AG04450 (cell line): Measurements from ENCODE around the gene HEMK1. TPM values are rescaled to one million over a fixed set of nuclear protein-coding genes. Genes with fewer than 3 reads are reported as not detected.

Experiments used
- CTCF ChIA-PET: fragments of 300-600, 350-600 bp; formaldehyde crosslinking; extraction: SDS; loops from one replicate; lab custom pipeline; 2022; ENCODE audit warnings: antibody characterized with exemption, inconsistent platforms; lab: Charles Lee
- POLR2A ChIA-PET: fragments of 350-600 bp; formaldehyde crosslinking; extraction: SDS; loops from one replicate; lab custom pipeline; 2021; ENCODE audit warnings: antibody characterized with exemption, inconsistent platforms; lab: Yijun Ruan, JAX
- DNase-seq: peaks from one replicate; pipeline ENCODE4 v3.0.0-alpha.2; 2011; ENCODE audit warnings: low read depth, low spot score
- H3K27ac ChIP-seq: one replicate; pipeline ENCODE4 v1.5.1; 2012; ENCODE audit warnings: low read depth, low read length, control low read depth
- H3K27me3 ChIP-seq: one replicate; pipeline ENCODE4 v1.6.0; 2012; ENCODE audit warnings: low read length; ENCODE audit not compliant: control insufficient read depth, insufficient read depth
- H3K4me3 ChIP-seq: 2 replicates; pipeline ENCODE4 v1.5.1; 2011; ENCODE audit warnings: mild to moderate bottlenecking, low read depth, low read length, control low read depth
- H3K9me3 ChIP-seq: 2 replicates; pipeline ENCODE4 v1.5.1; 2012; ENCODE audit warnings: low read length; ENCODE audit not compliant: control insufficient read depth, insufficient read depth
- CTCF ChIP-seq: IDR thresholded peaks from 2 replicates; pipeline ENCODE4 v1.5.1; 2011; ENCODE audit warnings: low read depth, low read length, control low read depth, inconsistent platforms
- polyA plus RNA-seq: library from polyadenylated mRNA; depleted of rRNA; stranded (reverse); fragments of >200 nt; gene quantifications from 2 replicates; pipeline ENCODE4 v1.2.3, GENCODE V29; 2011

HEMK1 gene
- polyA plus RNA-seq, 1 experiment: 12.1 TPM

- no peak for TF ChIP-seq CTCF
- H3K9me3 ChIP-seq: no peaks in the 10 kb centered on the region
- DNase-seq: no peak
- H3K27ac ChIP-seq: no peak overlapping the region
- ChIA-PET POLR2A (no interaction called here), CTCF (interaction anchor here (1.0 to 1.7 kb wide), 2 partner anchors 15 to 22 kb away, joined by 3 to 7 read pairs; no protein-coding TSS in a partner anchor)
- H3K27me3 ChIP-seq: no peaks in the 10 kb centered on the region
- no peak overlapping the region for H3K4me3 ChIP-seq
Observed at GRCh38 chr3:50564321-50564720, 5.0 kb upstream of the HEMK1 start.

- no peak for DNase-seq
- Histone ChIP-seq H3K4me3 (peak overlapping the region; percentile 62), H3K27ac (no peak overlapping the region), H3K27me3 (no peaks in the 10 kb centered on the region), H3K9me3 (no peaks in the 10 kb centered on the region)
- TF ChIP-seq CTCF: no peak
- POLR2A ChIA-PET: interaction anchor here (0.5 to 1.6 kb wide), 6 partner anchors 8 to 933 kb away, joined by 3 to 5 read pairs (median 4); partner anchors contain the start of genes CISH and DCAF1
- CTCF ChIA-PET: interaction anchor here (0.6 to 14.4 kb wide), 4 partner anchors 17 to 49 kb away, joined by 4 to 436 read pairs (median 12); partner anchors contain the start of genes CISH and MAPKAPK3
Observed at GRCh38 chr3:50567011-50567385, 2.3 kb upstream of the HEMK1 start.

- DNase-seq: peak; percentile 69
- Histone ChIP-seq H3K4me3 (peak within 1 kb of the TSS; percentile 62), H3K27me3 (no peaks in the 10 kb centered on the region), H3K27ac (peak within 1 kb of the TSS; percentile 31), H3K9me3 (no peaks in the 10 kb centered on the region)
- no peak for TF ChIP-seq CTCF
- POLR2A ChIA-PET: interaction anchor here (0.5 to 1.6 kb wide), 6 partner anchors 9 to 932 kb away, joined by 3 to 5 read pairs (median 4); partner anchors contain the start of genes CISH and DCAF1
- CTCF ChIA-PET: interaction anchor here (0.6 to 14.4 kb wide), 5 partner anchors 10 to 49 kb away, joined by 3 to 436 read pairs (median 8); partner anchors contain the start of genes CISH and MAPKAPK3
Observed at GRCh38 chr3:50567386-50568167, 1.7 kb upstream of the HEMK1 start, which contains the start of gene C3orf18. Gene C3orf18 (minus strand): TSS chr3:50567747. CDS start chr3:50565699, 2,048 bp downstream.

GRCh38 chr3:50570508-50571279 lies 1.4 kb downstream of the HEMK1 start:
- Histone ChIP-seq H3K27ac (no peak overlapping the region), H3K9me3 (no peaks in the 10 kb centered on the region), H3K27me3 (no peaks in the 10 kb centered on the region), H3K4me3 (peak overlapping the region; percentile 99)
- no peak for TF ChIP-seq CTCF
- CTCF ChIA-PET: interaction anchor here (0.6 to 14.4 kb wide), 9 partner anchors 8 to 875 kb away, joined by 4 to 436 read pairs (median 6); partner anchors contain the start of genes CISH and MAPKAPK3
- no peak for DNase-seq
- POLR2A ChIA-PET: interaction anchor here (0.6 to 4.1 kb wide), 5 partner anchors 8 to 1053 kb away, joined by 4 to 48 read pairs (median 11); partner anchors contain the start of gene CISH
